NCI-H2107 (cell line): Measurements from ENCODE around the gene HAO1.
"Not testable (repeated sequence)": the region's sequence is repeated elsewhere in the genome, so short reads cannot be mapped to it uniquely, and the experiment has no call there.

ENCODE experiments used
- DNase-seq: peaks from one replicate; lab custom pipeline; 2025; lab: John Stamatoyannopoulos, UW

HAO1 gene

GRCh38 chr20:7940341-7940740, at the start of gene HAO1:
Gene HAO1 (minus strand): TSS chr20:7940458. CDS start chr20:7940422, 36 bp downstream.
- no peak for DNase-seq

GRCh38 chr20:7989379-7989778, 49.1 kb upstream of the HAO1 start:
- no peak for DNase-seq

- DNase-seq: no peak
These were observed 45.7 kb upstream of the HAO1 start for GRCh38 chr20:7985916-7986315.

GRCh38 chr20:7984192-7984591, 43.9 kb upstream of the HAO1 start:
- no peak for DNase-seq

- DNase-seq: no peak
These were observed 41.1 kb upstream of the HAO1 start for GRCh38 chr20:7981374-7981773.

GRCh38 chr20:7980332-7981046, 40.2 kb upstream of the HAO1 start:
- DNase-seq: no peak

GRCh38 chr20:7977709-7978108, 37.5 kb upstream of the HAO1 start:
- no peak for DNase-seq

- no peak for DNase-seq
These were observed 35.7 kb upstream of the HAO1 start for GRCh38 chr20:7975851-7976414.

- no peak for DNase-seq
These were observed 34.7 kb upstream of the HAO1 start for GRCh38 chr20:7974785-7975435.

- no peak for DNase-seq
These were observed 31.4 kb upstream of the HAO1 start for GRCh38 chr20:7971536-7972280.

- no peak for DNase-seq
These were observed 27.1 kb upstream of the HAO1 start for GRCh38 chr20:7967199-7967844.

GRCh38 chr20:7966176-7966575, 25.9 kb upstream of the HAO1 start:
- DNase-seq: no peak

- DNase-seq: no peak
These were observed 19.2 kb upstream of the HAO1 start for GRCh38 chr20:7959484-7959883.

GRCh38 chr20:7956561-7956960, 16.3 kb upstream of the HAO1 start:
- not testable (repeated sequence) for DNase-seq

GRCh38 chr20:7950387-7950786, 10.1 kb upstream of the HAO1 start:
- no peak for DNase-seq

- no peak for DNase-seq
These were observed 3.6 kb upstream of the HAO1 start for GRCh38 chr20:7943891-7944290.

GRCh38 chr20:7939663-7940062, 595 bp downstream of the HAO1 start:
- no peak for DNase-seq

- DNase-seq: no peak
These were observed 2.2 kb downstream of the HAO1 start for GRCh38 chr20:7938058-7938457.

GRCh38 chr20:7937328-7937727, 2.9 kb downstream of the HAO1 start:
- no peak for DNase-seq

- no peak for DNase-seq
These were observed 5.2 kb downstream of the HAO1 start for GRCh38 chr20:7935027-7935551.

- no peak for DNase-seq
These were observed 6.9 kb downstream of the HAO1 start for GRCh38 chr20:7933346-7933745.

- no peak for DNase-seq
These were observed 9.9 kb downstream of the HAO1 start for GRCh38 chr20:7930343-7930742.
